DOHH2 (cell line): ENCODE results near the gene CDKN2AIPNL.

ENCODE experiments used
- EZH2phosphoT487 ChIP-seq: fragments of 200-600 bp; sonication (generic); IDR thresholded peaks from 2 replicates; pipeline ENCODE4 v1.6.1; 2017; ENCODE audit warnings: borderline replicate concordance, mild to moderate bottlenecking, antibody characterized with exemption, low read length, moderate library complexity, mixed read lengths
- TF ChIP-seq, protein P1 (sequence below): fragments of 200-600 bp; sonication (generic); IDR thresholded peaks from one replicate; pipeline ENCODE4 v1.5.1; 2014; ENCODE audit warnings: antibody characterized with exemption, mild to moderate bottlenecking, low read depth, low read length; ENCODE audit not compliant: poor library complexity, severe bottlenecking

GRCh38 chr5:134365604-134366003, 46.1 kb downstream of the CDKN2AIPNL start:
- TF ChIP-seq, protein P1, sequence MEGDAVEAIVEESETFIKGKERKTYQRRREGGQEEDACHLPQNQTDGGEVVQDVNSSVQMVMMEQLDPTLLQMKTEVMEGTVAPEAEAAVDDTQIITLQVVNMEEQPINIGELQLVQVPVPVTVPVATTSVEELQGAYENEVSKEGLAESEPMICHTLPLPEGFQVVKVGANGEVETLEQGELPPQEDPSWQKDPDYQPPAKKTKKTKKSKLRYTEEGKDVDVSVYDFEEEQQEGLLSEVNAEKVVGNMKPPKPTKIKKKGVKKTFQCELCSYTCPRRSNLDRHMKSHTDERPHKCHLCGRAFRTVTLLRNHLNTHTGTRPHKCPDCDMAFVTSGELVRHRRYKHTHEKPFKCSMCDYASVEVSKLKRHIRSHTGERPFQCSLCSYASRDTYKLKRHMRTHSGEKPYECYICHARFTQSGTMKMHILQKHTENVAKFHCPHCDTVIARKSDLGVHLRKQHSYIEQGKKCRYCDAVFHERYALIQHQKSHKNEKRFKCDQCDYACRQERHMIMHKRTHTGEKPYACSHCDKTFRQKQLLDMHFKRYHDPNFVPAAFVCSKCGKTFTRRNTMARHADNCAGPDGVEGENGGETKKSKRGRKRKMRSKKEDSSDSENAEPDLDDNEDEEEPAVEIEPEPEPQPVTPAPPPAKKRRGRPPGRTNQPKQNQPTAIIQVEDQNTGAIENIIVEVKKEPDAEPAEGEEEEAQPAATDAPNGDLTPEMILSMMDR = no peak
- TF ChIP-seq EZH2phosphoT487 = no peak
